Type B pancreatic cell (in vitro differentiated cells): ENCODE data around the gene MMP15. TPM values are rescaled to one million over a fixed set of nuclear protein-coding genes. Genes with fewer than 3 reads are reported as not detected.
A peak's percentile ranks its signal among the peaks of the same experiment; 100 is the strongest.

Experiments
- DNase-seq: peaks from one replicate; pipeline ENCODE4 v3.0.0; 2021; ENCODE audit warnings: mixed read lengths; ENCODE audit not compliant: unreplicated experiment; ENCODE audit errors: extremely low spot score
- H3K27ac Mint-ChIP-seq: 2 replicates; pipeline ENCODE4 v1.8.0; 2021; ENCODE audit warnings: mild to moderate bottlenecking, mixed read lengths
- H3K27me3 Mint-ChIP-seq: 2 replicates; pipeline ENCODE4 v1.8.0; 2021; ENCODE audit warnings: mixed read lengths
- H3K36me3 Mint-ChIP-seq: 2 replicates; pipeline ENCODE4 v1.8.0; 2021; ENCODE audit warnings: mixed read lengths
- H3K4me1 Mint-ChIP-seq: one replicate; pipeline ENCODE4 v1.8.0; 2021; ENCODE audit warnings: mixed read lengths; ENCODE audit not compliant: unreplicated experiment
- H3K4me3 Mint-ChIP-seq: 2 replicates; pipeline ENCODE4 v1.8.0; 2021; ENCODE audit warnings: mild to moderate bottlenecking, mixed read lengths
- H3K9me3 Mint-ChIP-seq: 2 replicates; pipeline ENCODE4 v1.8.0; 2021; ENCODE audit warnings: mixed read lengths
- CTCF ChIP-seq: fragments of 200-600 bp; sonication (generic); conservative IDR thresholded peaks from 2 replicates; pipeline ENCODE4 v1.5.0; 2021; ENCODE audit warnings: antibody characterized with exemption, mild to moderate bottlenecking
- total RNA-seq: library from RNA; stranded (reverse); gene quantifications from 2 replicates; pipeline ENCODE4 v1.2.1, GENCODE V29; 2021; ENCODE audit warnings: low replicate concordance

The MMP15 gene
- total RNA-seq, 1 donor from 2014 or later, result 33.2 TPM

GRCh38 chr16:57993897-57994296, 31.7 kb upstream of the MMP15 start:
- H3K27ac Mint-ChIP-seq, result no peak overlapping the region
- H3K4me3 Mint-ChIP-seq, result no peak overlapping the region
- H3K9me3 Mint-ChIP-seq, result no peaks in the 10 kb centered on the region
- peaks cover 11% of the 10 kb centered on the region for H3K4me1 Mint-ChIP-seq
- TF ChIP-seq CTCF, result no peak
- H3K27me3 Mint-ChIP-seq, result no peaks in the 10 kb centered on the region
- H3K36me3 Mint-ChIP-seq, result peaks cover 3% of the 10 kb centered on the region
- no peak for DNase-seq

- DNase-seq, result no peak
- no peak for TF ChIP-seq CTCF
- Mint-ChIP-seq H3K36me3 (peaks cover 3% of the 10 kb centered on the region), H3K9me3 (no peaks in the 10 kb centered on the region), H3K4me3 (peak overlapping the region; percentile 52), H3K27ac (peak overlapping the region; percentile 69), H3K4me1 (peaks cover 15% of the 10 kb centered on the region), H3K27me3 (no peaks in the 10 kb centered on the region)
Measured at GRCh38 chr16:57994361-57994760, 31.2 kb upstream of the MMP15 start.

GRCh38 chr16:57994778-57995177, 30.8 kb upstream of the MMP15 start:
- no peak for DNase-seq
- Mint-ChIP-seq H3K9me3 (no peaks in the 10 kb centered on the region), H3K27me3 (no peaks in the 10 kb centered on the region), H3K4me3 (peak overlapping the region; percentile 52), H3K27ac (peak overlapping the region; percentile 69), H3K4me1 (peaks cover 16% of the 10 kb centered on the region), H3K36me3 (peaks cover 3% of the 10 kb centered on the region)
- peak; percentile 65 for TF ChIP-seq CTCF

- H3K36me3 Mint-ChIP-seq, result peaks cover 3% of the 10 kb centered on the region
- DNase-seq, result no peak
- H3K4me1 Mint-ChIP-seq, result peaks cover 16% of the 10 kb centered on the region
- H3K27ac Mint-ChIP-seq, result peak overlapping the region; percentile 66
- H3K4me3 Mint-ChIP-seq, result no peak overlapping the region
- no peaks in the 10 kb centered on the region for H3K27me3 Mint-ChIP-seq
- TF ChIP-seq CTCF, result no peak
- H3K9me3 Mint-ChIP-seq, result no peaks in the 10 kb centered on the region
Measured at GRCh38 chr16:57995721-57996405, 29.7 kb upstream of the MMP15 start.

- Mint-ChIP-seq H3K27me3 (no peaks in the 10 kb centered on the region), H3K9me3 (no peaks in the 10 kb centered on the region), H3K27ac (no peak overlapping the region), H3K4me3 (no peak overlapping the region), H3K36me3 (peaks cover 3% of the 10 kb centered on the region), H3K4me1 (peaks cover 16% of the 10 kb centered on the region)
- no peak for DNase-seq
- no peak for TF ChIP-seq CTCF
Measured at GRCh38 chr16:57996406-57997175, 29.0 kb upstream of the MMP15 start.
